CD14-positive monocyte (primary cell): ENCODE measurements around the gene TLK1. TPM values are rescaled to one million over a fixed set of nuclear protein-coding genes. Genes with fewer than 3 reads are reported as not detected.

Source experiments
- DNase-seq, 3 donors: peaks; one replicate each; pipeline ENCODE4 v3.0.0-alpha.2; 2011 to 2022
- H2AFZ ChIP-seq: 2 replicates; pipeline ENCODE4 v1.6.0; 2012; ENCODE audit warnings: mild to moderate bottlenecking, low read depth, low read length, inconsistent platforms; ENCODE audit not compliant: insufficient read depth, poor library complexity, severe bottlenecking
- H3K27ac ChIP-seq, 2 donors: 1 replicate in 1 of 2; 2 replicates in 1 of 2; pipeline ENCODE4 v1.5.1; 2012 to 2013; ENCODE audit warnings: low read length in 2 of 2, control low read depth in 1 of 2, inconsistent platforms in 1 of 2, low read depth in 1 of 2, mild to moderate bottlenecking in 1 of 2
- H3K27me3 ChIP-seq, 2 donors: one replicate each; pipeline versions ENCODE4 v1.6.0 to v1.6.1; 2011 to 2013; ENCODE audit warnings: low read length in 2 of 2; ENCODE audit not compliant: control insufficient read depth in 2 of 2, insufficient read depth in 2 of 2
- H3K36me3 ChIP-seq, 2 donors: replicated peaks in 1 of 2; 1 replicate in 1 of 2; 2 replicates in 1 of 2; pipeline versions ENCODE4 v1.5.1 to v1.6.1; 2012 to 2013; ENCODE audit warnings: low read length in 2 of 2, control low read depth in 1 of 2, inconsistent platforms in 1 of 2, mild to moderate bottlenecking in 1 of 2; ENCODE audit not compliant: insufficient read depth in 2 of 2, control insufficient read depth in 1 of 2
- H3K4me1 ChIP-seq, 2 donors: 1 replicate in 1 of 2; 2 replicates in 1 of 2; pipeline versions ENCODE4 v1.5.1 to v1.6.1; 2012 to 2013; ENCODE audit warnings: low read length in 2 of 2, control low read depth in 1 of 2, inconsistent platforms in 1 of 2, mild to moderate bottlenecking in 1 of 2, moderate library complexity in 1 of 2; ENCODE audit not compliant: insufficient read depth in 2 of 2, control insufficient read depth in 1 of 2
- H3K4me2 ChIP-seq: replicated peaks from 2 replicates; pipeline ENCODE3; 2012; ENCODE audit warnings: low read length, moderate library complexity, mild to moderate bottlenecking; ENCODE audit not compliant: poor library complexity, severe bottlenecking; ENCODE audit errors: extremely low read depth
- H3K4me3 ChIP-seq, 3 experiments: fragments of 200-600 bp in 1 of 3; sonication (generic) in 1 of 3; replicated peaks in 1 of 3; 1 replicate in 2 of 3; 2 replicates in 1 of 3; pipeline ENCODE4 v1.5.1; 2011 to 2013; ENCODE audit warnings: low read length in 3 of 3, mild to moderate bottlenecking in 3 of 3, control low read depth in 2 of 3, low read depth in 2 of 3, inconsistent platforms in 1 of 3, moderate library complexity in 1 of 3
- H3K79me2 ChIP-seq: 2 replicates; pipeline ENCODE4 v1.6.0; 2012; ENCODE audit warnings: mild to moderate bottlenecking, control low read depth, inconsistent platforms, low read length, moderate library complexity; ENCODE audit not compliant: insufficient read depth
- H3K9ac ChIP-seq: 2 replicates; pipeline ENCODE4 v1.6.0; 2017; ENCODE audit warnings: low read length, mild to moderate bottlenecking; ENCODE audit not compliant: insufficient read depth, poor library complexity, severe bottlenecking
- H3K9me3 ChIP-seq, 2 donors: replicated peaks in 1 of 2; 1 replicate in 1 of 2; 2 replicates in 1 of 2; pipeline versions ENCODE4 v1.5.1 to v1.6.1; 2012 to 2013; ENCODE audit warnings: low read length in 2 of 2, control low read depth in 1 of 2; ENCODE audit not compliant: control insufficient read depth in 1 of 2, insufficient read depth in 1 of 2
- H4K20me1 ChIP-seq: 2 replicates; pipeline ENCODE4 v1.6.0; 2012; ENCODE audit warnings: mild to moderate bottlenecking, low read length, control low read depth, moderate library complexity; ENCODE audit not compliant: insufficient read depth
- H3K27ac Mint-ChIP-seq, 7 donors: one replicate each; pipeline ENCODE4 v1.8.0; 2020; ENCODE audit warnings: mild to moderate bottlenecking in 7 of 7, mixed read lengths in 7 of 7, moderate library complexity in 6 of 7, inconsistent platforms in 2 of 7
- H3K27me3 Mint-ChIP-seq, 3 donors: one replicate each; pipeline ENCODE4 v1.8.0; 2021 to 2022; ENCODE audit warnings: low read depth in 3 of 3, mild to moderate bottlenecking in 3 of 3, mixed read lengths in 3 of 3, moderate library complexity in 3 of 3, inconsistent platforms in 1 of 3
- H3K36me3 Mint-ChIP-seq, 2 donors: one replicate each; pipeline ENCODE4 v1.8.0; 2020; ENCODE audit warnings: mixed read lengths in 2 of 2, inconsistent platforms in 1 of 2, mild to moderate bottlenecking in 1 of 2
- H3K4me1 Mint-ChIP-seq: one replicate; pipeline ENCODE4 v1.8.0; 2020; ENCODE audit warnings: mild to moderate bottlenecking, mixed read lengths
- H3K4me3 Mint-ChIP-seq, 2 donors: one replicate each; pipeline ENCODE4 v1.8.0; 2020; ENCODE audit warnings: mild to moderate bottlenecking in 2 of 2, mixed read lengths in 2 of 2, moderate library complexity in 1 of 2
- H3K9me3 Mint-ChIP-seq, 7 donors: one replicate each; pipeline ENCODE4 v1.8.0; 2020 to 2022; ENCODE audit warnings: mixed read lengths in 7 of 7, mild to moderate bottlenecking in 6 of 7, moderate library complexity in 6 of 7, inconsistent platforms in 2 of 7
- WGBS: methylation state at CpG from one replicate; pipeline ENCODE4 v1.1.5; 2013; ENCODE audit warnings: missing lambda C conversion rate; ENCODE audit not compliant: insufficient coverage; 5-methylcytosine and 5-hydroxymethylcytosine counted together
- intact Hi-C, 2 donors: fragments of 100-400 bp; cut with micrococcal nuclease; formaldehyde crosslinking; loops; one replicate each; pipeline versions ENCODE4 v1.15.0 to v1.15.1; 2023
- polyA plus RNA-seq, 3 donors: library from polyadenylated mRNA; depleted of rRNA in 1 of 3; unstranded in 2 of 3; stranded (reverse) in 1 of 3; fragments of 300-500 nt in 2 of 3; fragments of >200 nt in 1 of 3; fragmentation: Illumina TruSeq in 2 of 3; gene quantifications; 1 replicate in 2 of 3; 2 replicates in 1 of 3; pipeline ENCODE4 v1.2.3, GENCODE V29; 2012 to 2021
- TF ChIP-seq, protein P1 (sequence below): fragments of 200-600 bp; IDR thresholded peaks from one replicate; pipeline ENCODE4 v1.8.0; 2022; ENCODE audit warnings: antibody characterized with exemption, mild to moderate bottlenecking

The TLK1 gene
- polyA plus RNA-seq, 3 donors: 6.3 to 20.0 (median 8.6) TPM

DNA sequence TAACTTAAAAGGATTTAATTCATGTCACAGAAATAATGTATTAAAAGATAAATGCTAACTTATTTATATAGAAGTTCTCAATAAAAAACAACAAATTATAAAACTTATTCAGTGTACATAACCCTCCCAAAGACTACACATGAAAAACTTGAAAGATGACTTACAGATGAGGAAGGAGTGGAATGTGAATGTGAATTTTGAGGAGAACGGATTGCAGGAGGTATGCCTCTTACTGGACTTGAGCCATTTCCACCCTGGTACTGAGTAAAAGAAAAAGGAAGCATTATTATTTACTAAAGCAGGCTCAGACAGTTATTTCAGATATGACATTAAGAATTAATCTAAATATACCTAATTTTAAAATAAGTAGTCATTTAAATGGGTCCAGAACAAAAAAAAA, 104.4 kb downstream of the TLK1 start:
- no peak overlapping the region for H3K4me3 ChIP-seq
- H3K4me2 ChIP-seq: no peak overlapping the region
- TF ChIP-seq, protein P1, sequence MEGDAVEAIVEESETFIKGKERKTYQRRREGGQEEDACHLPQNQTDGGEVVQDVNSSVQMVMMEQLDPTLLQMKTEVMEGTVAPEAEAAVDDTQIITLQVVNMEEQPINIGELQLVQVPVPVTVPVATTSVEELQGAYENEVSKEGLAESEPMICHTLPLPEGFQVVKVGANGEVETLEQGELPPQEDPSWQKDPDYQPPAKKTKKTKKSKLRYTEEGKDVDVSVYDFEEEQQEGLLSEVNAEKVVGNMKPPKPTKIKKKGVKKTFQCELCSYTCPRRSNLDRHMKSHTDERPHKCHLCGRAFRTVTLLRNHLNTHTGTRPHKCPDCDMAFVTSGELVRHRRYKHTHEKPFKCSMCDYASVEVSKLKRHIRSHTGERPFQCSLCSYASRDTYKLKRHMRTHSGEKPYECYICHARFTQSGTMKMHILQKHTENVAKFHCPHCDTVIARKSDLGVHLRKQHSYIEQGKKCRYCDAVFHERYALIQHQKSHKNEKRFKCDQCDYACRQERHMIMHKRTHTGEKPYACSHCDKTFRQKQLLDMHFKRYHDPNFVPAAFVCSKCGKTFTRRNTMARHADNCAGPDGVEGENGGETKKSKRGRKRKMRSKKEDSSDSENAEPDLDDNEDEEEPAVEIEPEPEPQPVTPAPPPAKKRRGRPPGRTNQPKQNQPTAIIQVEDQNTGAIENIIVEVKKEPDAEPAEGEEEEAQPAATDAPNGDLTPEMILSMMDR: no peak
- no CpG with 5 or more reads among the region's 1 CpG for WGBS
- Mint-ChIP-seq H3K4me3 (no peak overlapping the region), H3K4me1 (no peaks in the 10 kb centered on the region), H3K36me3 (peaks cover 69 to 74% of the 10 kb centered on the region in 2 donors), H3K27me3 (no peaks in the 10 kb centered on the region), H3K27ac (no peak overlapping the region), H3K9me3 (no peaks in the 10 kb centered on the region)
- peaks cover 4% of the 10 kb centered on the region for H4K20me1 ChIP-seq
- no peak overlapping the region for H3K27ac ChIP-seq
- no peak overlapping the region for H2AFZ ChIP-seq
- H3K36me3 ChIP-seq: peaks cover 72 to 91% of the 10 kb centered on the region in 2 donors
- no peaks in the 10 kb centered on the region for H3K4me1 ChIP-seq
- no peak for DNase-seq
- no peaks in the 10 kb centered on the region for H3K27me3 ChIP-seq
- no peaks in the 10 kb centered on the region for H3K79me2 ChIP-seq
- no peak overlapping the region for H3K9ac ChIP-seq
- intact Hi-C loops: no loop called here
- no peaks in the 10 kb centered on the region for H3K9me3 ChIP-seq

DNA sequence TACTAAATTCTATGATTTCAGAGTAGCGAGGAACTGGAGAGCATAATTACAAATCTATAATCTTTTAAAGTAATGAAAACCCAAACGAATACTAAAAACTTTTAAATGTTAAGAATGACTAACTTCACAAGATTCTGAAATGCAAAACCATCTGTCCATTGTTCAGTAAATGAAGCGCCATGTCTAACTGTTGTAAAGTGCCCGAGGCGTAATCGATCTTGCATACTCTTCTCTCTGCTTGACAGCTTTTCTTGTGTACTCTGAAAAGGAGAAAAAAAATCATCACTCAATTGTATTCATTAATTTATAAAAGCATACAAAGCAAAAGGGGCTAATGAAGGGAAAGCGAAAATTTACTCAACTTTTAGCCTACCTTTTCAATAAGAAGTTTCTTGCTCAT, 111.0 kb downstream of the TLK1 start:
- no peaks in the 10 kb centered on the region for H4K20me1 ChIP-seq
- no peaks in the 10 kb centered on the region for H3K4me1 ChIP-seq
- intact Hi-C loops: no loop called here
- peaks cover 73 to 98% of the 10 kb centered on the region in 2 donors for H3K36me3 ChIP-seq
- no peak for DNase-seq
- Mint-ChIP-seq H3K4me3 (no peak overlapping the region), H3K9me3 (no peaks in the 10 kb centered on the region), H3K4me1 (no peaks in the 10 kb centered on the region), H3K36me3 (peaks cover 68 to 77% of the 10 kb centered on the region in 2 donors), H3K27me3 (no peaks in the 10 kb centered on the region), H3K27ac (no peak overlapping the region)
- H3K4me2 ChIP-seq: no peak overlapping the region
- H2AFZ ChIP-seq: no peak overlapping the region
- H3K27ac ChIP-seq: no peak overlapping the region
- no peak overlapping the region for H3K9ac ChIP-seq
- H3K9me3 ChIP-seq: no peaks in the 10 kb centered on the region
- no peaks in the 10 kb centered on the region for H3K27me3 ChIP-seq
- H3K4me3 ChIP-seq: no peak overlapping the region
- no CpG with 5 or more reads among the region's 7 CpGs for WGBS
- no peaks in the 10 kb centered on the region for H3K79me2 ChIP-seq
- TF ChIP-seq, protein P1: no peak
